Stimulated activated CD4-positive, alpha-beta T cell treated with anti-CD3 and anti-CD28 coated beads, Interleukin-2, amount 100 ng/mL, for 24 hours (primary cell): Measurements from ENCODE around the gene XRCC3.

Source experiments
- DNase-seq, 2 donors: peaks; one replicate each; pipeline ENCODE4 v3.0.0-alpha.2; 2020

The XRCC3 gene

DNA sequence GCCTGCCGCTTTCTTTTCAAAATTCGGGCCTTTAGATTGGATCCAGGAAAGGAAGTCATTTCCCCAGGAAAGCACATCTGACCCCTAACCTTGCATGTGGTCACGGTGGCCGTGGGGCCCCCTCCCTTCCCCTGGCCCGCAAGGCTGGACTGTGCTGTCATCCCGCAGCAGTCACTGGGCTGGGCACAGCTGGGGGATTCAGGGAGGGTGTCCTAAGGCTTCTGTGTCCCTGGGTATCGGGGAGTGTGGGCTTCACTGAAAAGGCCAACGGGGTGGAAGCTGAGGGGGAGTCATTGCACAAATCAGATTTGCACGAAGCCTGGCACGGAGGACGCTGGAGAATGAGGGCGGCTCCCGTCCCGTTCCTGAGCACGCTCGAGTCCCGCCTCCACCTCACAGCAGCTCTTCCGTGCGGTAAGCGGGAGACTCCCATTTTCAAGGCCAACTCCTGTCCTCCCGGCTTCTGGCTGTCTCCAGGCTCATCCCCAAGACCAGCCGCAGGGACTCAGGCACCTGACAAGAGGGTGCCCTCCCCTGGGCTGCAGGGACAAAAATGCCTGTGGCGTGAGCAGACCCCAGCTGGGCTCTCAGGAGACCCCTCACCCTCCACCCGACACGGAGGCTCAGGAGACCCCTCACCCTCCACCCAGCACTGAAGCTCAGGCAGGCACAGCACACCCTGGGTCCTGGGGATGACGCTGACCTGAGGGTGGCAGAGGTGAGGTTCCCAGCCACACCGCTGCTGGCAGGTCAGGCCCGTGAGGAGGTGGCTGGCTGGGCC, 9.6 kb downstream of the XRCC3 start:
- no peak for DNase-seq

DNA sequence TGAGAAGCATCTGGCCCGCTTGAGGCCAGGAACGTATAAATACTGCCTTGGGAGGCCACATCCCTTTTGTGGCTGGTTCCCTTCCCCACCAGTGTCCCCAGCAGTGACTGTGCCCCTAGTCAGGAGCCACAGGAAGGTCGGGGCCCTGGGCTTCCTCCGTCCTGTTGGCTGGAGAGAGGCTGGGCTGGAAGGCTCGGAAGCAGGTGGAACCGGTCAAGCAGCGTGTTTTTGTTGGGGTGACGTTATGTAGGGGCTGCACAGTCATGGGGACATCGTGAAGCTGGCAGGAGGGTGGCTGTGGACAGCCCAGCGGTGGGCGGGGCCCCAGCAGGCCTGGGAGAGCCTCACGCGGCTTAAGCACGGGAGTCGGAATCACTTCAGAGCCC, 10.1 kb downstream of the XRCC3 start:
- DNase-seq: no peak

DNA sequence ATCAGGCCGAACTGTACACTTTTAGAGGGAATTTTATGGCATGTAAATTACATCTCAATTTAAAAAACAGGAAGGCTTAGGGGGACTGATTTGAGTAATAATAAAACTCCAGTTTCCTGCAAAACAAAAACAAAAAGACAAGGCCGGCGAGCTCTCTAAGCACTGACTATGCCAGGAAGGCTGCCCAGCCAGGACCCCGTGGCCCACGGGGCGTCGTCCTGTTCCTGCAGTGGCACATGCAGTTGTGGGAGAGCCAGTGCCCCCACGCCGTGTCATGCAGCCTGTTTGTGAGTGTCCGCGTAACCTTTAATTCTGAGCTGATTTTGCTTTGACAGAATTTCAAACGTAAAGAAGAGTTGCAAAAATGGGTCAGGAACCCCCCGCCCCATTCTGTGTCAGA, 10.5 kb downstream of the XRCC3 start:
- DNase-seq: no peak

DNA sequence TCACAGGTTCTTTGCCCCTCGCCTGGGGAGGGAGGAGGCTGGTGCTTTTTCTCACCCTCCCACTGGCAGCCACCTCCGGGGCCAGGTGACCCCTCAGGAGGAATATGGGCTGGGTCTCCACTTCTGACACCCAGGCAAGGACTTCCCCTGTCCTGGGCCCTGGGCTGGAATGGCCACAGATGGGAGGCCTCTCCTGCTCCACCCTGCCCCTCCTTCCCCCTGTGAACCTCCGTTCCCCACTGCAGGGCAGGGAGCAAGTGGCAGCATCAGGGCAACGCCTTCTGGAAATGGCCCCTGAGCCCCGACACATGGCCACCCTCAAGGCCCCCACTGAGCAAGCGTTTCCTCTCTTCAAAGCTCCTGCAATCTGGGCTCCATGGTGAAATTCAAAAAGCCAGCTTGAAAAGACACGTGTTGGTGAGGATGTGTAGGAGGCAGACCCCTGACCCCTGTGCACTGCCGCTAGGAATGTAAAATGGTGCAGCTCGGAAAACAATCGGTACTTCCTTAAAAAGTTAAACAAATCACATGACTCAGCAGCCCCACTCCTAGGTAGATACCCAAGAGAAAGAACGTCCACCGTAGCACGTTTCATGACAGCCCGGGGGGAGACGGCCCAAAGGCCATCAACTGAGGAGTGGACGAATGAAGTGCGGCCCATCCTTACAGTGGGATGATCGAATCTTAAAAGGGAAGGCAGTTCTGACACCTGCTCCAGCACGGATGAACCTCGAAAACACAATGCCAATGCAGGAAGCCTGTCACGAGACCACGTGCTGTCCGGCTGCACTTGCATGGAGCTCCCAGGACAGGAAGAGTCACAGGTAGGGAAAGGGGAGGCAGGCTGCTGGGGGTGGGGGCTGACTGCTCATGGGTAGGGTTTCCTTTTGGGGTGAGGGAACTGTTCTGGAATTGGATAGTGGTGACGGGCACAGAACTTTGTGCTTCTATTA, 11.5 kb downstream of the XRCC3 start:
- no peak for DNase-seq

DNA sequence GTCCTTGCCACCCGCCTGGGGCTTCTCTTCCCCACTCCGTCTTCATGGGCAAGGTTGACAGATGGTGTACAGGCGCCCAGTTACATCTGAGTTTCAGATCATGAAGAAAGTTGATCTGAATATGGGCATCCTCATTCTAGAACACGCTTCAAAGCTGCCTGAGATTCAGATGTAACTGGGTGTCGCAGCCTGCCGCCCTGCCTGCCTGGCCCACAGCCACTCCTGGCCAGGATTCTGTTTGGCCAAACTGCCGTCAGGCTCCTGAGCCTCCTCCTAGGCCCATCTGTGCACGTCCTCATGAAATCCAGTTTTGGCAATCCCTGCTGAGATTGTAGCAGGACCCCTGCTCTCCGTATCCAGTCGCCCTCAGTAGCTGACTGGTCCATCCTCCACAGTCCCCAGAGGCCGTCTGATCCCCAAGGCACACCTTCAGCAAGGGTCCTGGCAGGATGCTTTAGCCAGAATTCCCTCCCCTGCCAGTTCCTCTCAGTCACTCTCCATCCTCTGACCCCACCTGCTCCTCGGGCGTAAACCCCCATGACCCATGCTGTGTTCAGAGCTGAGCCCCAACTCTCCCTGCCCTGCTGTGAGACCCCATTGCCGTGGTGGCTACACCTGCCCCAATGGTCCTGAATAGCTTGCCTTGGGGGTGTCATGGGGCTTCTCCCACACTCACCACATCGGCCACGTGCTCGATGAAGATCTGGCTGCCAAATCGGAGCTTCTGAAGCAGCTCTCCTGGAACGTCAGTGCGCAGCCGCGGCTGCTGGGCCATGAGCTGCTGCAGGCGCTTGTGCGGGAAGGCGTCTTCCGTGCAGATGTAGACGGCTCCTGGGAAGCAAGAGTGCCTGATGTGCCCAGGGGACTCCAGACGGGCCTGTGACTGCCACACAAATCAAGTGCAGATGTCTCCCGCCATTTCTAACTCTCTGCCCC, 12.5 kb downstream of the XRCC3 start:
- DNase-seq: no peak

DNA sequence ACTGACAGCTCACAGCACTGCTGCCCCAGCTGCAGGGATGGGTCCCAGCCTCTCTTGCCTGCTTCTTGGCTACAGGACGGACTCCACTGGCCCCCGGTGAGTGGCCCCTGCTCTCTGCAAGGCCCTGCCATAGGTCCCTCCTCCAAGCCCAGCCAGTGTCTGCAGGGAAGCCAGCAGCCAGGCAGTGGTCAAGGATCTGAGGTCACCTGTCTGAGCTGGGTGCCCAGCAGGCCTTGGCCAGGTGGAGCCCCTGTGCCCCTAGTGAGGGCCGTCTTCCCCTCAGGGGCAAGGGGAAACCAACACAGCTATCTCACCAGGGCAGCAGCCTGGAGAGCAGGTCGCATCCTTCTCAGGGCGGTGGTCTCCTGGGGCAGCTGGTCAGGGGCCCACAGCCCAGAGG, 13.2 kb downstream of the XRCC3 start:
- no peak for DNase-seq

DNA sequence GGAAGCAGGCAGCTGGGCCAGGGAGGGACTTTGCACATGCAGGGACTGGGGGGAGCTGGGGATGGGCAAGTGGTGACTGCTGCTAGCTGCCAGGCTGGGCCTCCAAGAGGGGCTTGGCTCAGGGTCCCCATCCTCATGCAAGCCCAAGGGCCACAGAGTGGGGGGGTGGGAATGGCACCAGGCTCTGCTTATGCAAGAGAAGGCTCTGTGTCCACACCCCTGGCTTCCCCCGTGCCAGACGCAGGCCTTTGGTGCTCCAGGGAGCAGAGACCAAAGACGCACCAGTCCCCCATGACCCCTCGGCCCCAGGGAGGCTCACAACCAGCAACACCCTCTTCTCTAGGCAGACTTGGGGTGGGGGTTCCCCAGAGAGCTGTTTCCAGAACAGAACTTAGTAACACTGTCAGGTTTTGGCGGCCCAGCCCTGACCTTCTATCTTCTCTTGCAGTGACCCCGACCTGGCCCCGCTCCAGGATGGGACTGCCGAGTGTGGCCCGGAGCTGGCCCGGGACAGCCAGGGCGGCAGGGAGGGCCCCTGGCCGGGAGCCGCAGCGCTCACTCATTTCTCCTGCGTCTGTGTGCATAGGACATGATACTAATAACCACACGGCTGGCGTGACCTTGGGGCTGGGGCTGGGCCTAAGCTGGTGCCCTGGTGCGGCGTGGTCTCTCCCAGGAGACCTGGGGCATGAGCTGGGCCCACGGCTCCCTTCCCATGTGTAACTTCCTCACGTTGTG, 14.3 kb downstream of the XRCC3 start:
- no peak for DNase-seq

DNA sequence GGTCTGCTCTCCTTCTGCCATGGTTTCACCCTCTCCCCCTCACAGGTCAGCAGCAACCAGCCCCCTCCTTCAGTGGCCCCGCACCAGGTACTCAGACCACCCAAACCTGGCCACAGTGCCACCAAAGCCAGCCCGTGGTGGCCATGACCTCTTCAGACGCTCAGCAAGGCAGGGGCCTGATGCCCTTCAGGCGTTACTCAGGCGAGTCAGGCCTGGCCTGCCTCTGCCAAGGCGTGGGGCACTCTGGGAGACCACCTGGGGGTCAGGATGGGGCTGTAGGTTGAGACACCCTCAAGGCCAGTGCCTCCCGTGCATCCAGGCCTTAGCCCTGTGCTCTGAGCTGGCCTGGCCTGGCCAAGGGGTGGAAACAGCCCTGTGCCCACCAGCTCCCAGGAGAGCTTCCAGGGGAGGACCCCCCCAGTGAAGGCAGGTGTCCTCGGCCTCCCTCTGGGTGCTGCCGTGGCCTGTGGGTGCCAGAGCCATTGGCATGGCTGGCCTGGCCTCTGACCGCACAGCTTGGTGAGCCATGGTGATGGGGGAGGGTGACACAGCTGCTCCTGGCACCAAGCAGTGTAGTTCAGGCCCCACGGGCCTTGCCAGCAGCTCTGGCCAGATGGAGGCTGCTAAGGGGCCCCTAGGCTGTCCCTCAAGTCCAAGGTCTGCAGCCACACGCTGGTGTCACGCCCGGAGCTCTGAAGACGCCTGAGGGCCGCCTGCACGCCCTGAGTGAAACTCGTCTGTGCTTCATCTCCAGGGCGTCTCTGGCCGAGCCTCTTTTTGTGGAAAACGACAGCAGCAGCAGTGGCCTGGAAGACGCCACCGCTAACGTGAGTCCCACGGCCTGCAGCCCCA, 15.1 kb downstream of the XRCC3 start:
- DNase-seq: no peak

DNA sequence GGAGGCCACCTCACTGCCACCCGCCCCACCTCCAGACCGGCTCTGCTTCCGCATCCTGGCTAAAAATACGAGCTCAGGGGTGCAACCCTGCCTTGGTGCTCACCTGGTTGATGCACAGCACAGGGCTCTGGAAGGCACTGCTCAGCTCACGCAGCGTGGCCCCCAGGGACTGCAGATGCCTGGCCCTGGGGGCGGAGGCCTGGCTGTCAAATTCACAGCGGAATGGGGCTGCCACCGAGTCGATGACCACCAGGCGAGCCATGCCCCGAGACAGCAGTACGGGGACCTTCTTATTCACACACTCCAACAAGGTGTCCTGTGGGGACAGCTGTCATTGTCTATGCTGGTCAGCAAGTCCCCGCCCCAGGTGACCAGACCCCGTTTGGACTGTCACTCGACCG, 16.0 kb downstream of the XRCC3 start:
- DNase-seq: no peak

DNA sequence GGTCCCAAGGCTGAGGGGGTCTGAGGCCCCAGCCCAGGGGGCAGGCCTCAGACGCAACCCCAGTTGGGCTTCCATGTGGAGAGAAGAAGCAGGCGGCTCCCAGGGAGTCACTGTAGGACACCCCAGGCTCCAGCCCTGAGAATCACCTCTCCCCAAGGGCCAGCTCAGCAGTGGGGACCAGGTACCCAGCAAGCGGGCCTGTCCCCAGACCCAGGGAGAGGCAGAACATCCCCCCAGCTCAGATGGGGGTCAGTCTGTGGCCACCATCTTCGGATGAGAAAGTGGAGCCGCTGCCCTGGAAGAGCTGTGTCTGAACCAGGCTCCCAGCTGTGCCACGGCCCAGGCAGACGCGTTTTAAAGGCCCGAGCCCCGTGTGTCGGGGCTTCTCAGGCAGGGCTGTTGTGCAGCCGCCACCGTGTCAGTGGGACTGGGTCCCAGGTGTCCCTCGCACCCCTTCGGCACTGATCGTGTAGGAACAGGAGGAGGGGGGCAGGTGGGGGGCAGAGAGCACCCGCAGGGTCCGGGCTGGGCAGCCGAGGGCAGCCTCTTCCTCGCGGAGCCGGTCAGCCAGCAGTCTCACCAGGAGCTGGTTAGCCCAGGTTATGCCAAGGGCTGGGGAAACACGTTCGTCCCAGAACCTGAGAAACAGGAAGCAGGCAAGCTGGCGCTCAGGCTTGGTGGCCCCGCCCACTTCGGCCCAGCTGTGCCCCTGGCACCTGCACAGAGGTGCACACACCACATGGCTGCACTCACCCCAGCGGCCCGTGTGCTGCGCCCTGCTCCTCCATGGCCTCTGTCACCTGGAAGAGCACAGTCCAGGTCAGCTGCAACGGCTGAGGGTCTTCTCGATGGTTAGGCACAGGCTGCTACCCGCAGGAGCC, 16.6 kb downstream of the XRCC3 start:
- no peak for DNase-seq

DNA sequence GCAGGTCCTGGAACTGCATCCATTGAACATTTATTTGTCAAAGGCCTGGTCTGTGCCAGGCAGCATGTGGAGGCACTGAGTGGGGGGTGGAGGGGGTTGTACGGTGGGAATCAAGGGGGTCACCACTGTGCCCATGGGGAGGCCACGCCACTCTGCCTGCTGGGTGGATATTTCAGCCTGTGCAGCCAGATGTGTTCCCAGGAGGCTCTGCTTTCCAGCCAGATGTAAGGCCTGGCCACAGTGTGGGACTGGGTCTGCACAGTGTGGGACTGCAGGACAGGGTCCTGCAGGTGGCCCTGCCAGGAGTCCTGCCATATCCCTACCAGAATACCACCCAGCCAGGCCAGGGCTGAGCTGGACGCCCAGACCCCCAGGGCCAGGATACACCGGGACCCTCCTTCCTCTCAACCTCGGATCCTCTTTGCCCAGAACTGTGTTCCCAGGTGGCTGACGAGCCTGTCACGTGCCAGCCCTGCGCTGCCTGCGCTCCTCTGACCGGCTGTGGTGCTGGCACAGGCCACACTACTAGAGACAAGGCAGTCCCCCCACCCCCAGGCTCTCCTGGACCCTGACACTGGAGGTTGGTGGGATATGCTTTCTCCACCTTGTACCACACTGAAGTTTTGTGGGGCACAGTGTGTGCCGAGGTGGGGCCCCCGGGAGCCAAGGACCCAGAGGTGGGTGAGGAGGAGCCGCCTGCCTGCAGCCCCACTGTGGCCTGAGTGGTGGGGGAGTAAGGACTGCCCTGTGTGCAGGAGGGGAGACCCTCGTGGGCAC, 17.5 kb downstream of the XRCC3 start:
- DNase-seq: no peak

DNA sequence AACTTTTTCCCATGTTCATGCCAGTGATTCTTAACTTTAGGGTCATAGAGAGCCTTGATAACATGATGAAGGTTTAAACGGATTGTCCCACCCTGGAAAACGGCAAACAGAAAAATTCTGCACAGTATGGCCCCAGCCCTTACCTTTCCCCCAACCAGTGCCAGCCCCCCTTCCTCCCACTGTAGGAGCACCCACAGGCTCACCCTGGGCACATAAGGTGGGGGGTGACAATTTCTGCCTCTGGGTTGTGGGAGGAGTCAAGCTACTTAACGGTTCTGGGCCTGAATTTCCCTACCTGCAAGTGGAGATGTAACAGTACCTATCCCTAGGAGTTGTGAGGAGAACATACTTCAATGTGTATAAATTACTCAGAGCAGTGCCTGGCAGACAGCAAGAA, 18.0 kb downstream of the XRCC3 start:
- no peak for DNase-seq

DNA sequence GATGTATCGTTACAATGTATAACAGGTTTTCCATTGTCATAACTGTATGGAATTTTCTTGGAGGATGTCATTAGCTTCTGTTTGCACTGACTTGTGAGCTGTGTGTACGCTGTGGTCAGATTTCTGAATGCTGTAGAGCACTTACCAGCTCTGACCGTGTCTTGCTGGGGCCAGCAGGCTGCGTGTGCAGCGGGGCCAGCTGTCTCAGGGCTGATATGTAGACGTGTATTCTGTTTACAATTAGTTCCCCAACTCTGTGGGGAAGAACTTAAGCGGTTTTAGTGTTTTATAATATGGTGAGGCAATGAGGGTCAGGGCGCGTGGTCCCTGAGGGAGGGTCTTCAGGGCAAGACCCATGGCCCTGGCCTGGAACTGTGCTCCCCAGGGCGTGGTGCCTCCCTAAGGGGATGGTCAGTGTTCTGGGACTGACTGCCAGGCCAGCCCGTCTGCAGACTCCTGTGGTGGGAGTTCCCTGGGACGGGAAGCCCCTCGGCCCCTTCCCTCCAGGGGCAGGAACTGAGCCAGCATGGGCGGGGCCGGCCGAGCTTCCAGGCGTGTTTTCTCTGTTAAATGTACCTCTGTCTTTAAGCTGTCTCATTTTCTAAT, 18.7 kb downstream of the XRCC3 start:
- DNase-seq: no peak

DNA sequence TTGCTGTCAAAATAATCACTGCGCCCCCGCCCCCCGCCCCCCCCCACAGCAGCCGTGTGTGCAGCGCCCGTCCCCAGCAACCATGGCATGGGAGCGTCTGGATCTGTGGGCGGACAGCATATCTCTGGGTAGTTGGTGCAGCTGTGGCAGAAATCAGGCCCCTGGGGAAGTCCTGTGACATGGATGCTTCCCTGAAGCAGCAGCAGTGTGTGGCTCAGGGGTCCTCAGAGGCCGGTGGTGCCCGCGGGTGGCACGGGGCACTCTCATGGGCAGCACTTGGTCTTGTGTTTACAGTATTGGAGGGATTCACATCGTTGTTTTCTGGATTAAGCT, 19.2 kb downstream of the XRCC3 start:
- no peak for DNase-seq

DNA sequence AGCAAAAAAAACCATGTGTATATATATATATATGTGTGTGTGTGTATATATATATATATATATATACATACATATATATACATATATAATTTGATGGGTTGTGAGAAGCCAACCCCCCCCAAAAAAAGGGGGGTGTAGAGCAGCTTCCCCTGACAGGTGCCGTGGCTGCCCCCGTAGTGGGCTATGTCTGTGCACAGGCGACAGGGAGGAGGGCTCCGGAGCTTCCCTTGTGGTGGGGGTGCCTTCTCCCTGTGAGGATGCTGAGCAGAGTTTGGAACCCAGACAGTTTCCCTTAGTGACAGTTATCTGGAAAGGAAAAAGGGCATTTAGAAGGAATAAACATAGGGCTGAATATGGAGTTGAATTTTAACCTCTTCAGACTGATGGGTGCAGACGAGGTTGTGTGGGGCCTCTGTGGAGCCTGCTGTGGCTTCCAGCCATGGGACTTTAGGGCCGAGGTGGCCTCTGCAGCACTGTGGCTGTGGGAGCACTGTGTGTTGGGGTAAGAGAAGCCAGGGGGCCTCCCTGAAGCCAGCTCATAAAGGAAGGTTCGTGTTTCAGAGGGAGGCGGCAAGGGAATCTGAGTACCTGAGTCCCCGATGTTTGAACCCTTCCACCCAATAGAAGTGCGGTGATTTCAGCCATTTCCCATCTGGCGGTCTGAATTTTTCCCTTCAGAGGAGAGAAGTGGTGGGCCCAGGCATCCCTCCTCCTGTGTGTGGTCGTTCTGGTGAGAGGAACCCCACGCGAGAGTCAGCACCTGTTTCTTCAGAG, 19.8 kb downstream of the XRCC3 start:
- no peak for DNase-seq

DNA sequence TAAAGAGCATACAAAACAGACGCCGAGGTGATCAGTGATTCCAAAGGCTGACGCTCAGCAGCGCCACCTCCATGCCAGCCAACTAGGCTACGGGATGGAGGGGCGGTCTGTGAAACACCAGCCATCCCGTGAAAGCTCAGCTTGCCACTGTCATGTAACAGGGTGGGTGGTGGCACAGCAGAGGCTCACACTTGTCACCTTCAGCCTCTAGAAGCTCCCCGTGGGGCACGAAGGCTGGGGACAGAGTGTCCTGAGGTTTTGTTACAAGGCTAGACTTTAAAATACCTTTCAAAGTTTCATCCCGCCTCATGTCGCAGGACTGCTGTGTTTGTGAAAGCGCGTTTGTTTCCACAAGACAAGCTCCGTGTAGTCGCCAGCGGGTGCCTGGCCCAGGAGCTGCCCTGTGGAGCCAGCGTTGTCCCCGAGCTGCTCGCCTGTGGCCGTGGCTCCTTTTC, 20.7 kb downstream of the XRCC3 start:
- no peak for DNase-seq

DNA sequence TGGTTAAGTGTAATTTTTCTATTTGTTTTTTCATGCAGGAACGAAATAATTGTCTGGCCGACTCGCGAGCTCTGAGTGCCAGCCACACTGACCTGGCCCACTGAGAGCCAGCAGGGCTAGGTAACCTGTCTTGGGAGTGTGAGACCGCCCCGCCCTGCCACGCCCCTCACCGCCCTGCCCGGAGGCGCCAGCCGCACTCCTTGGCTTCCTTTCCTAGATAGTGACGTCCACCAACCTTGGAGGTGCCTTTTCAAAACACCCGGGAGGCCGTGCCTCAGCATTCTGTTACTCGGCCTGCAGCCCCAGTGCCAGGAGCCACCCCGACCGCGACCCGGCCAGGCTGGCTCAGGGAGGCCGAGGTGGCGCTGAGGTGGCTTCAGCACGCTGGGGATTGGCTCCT, 21.7 kb downstream of the XRCC3 start:
- no peak for DNase-seq

DNA sequence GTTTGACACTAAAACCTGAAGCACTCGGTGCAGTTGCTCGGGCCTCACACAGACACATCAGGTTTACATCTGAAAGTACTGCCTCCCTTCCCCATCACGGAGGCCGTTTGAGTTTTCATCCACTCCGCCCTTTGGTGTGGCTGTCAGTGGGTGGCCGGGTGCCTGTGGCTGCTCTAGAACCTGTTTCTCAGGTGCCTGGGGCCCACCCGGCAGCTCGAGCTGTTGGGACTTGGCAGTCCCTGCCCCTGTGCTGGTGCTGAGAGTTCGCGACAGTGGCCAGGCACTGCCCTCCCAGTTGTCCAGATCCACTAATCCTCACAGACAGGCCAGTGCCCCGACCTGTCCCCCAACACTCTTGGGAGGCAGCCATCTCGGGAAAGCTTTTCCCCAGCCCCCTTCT, 22.4 kb downstream of the XRCC3 start:
- DNase-seq: no peak
